Uterus (tissue), 4 donors: ENCODE results near the gene CAMK1D. TPM values are rescaled to one million over a fixed set of nuclear protein-coding genes. Genes with fewer than 3 reads are reported as not detected.

Experiments used
- DNase-seq, 2 donors: peaks; one replicate each; pipeline ENCODE4 v3.0.0-alpha.2; 2019 to 2020
- H3K27ac ChIP-seq, 2 donors: fragments of 200-600 bp; sonication (generic); 1 replicate in 1 of 2; 2 replicates in 1 of 2; pipeline ENCODE4 v1.5.1; 2016 to 2018
- H3K27me3 ChIP-seq, 2 donors: fragments of 200-600 bp; sonication (generic); one replicate each; pipeline ENCODE4 v1.5.1; 2018 to 2019; ENCODE audit warnings: control low read depth in 1 of 2
- H3K36me3 ChIP-seq, 2 donors: fragments of 200-600 bp; sonication (generic); one replicate each; pipeline ENCODE4 v1.5.1; 2019; ENCODE audit warnings: control low read depth in 1 of 2
- H3K4me1 ChIP-seq, 2 donors: fragments of 200-600 bp; sonication (generic); one replicate each; pipeline ENCODE4 v1.5.1; 2018 to 2019; ENCODE audit warnings: control low read depth in 1 of 2
- H3K4me3 ChIP-seq, 2 donors: fragments of 200-600 bp; sonication (generic); 1 replicate in 1 of 2; 2 replicates in 1 of 2; pipeline ENCODE4 v1.5.1; 2018 to 2019; ENCODE audit warnings: mild to moderate bottlenecking in 1 of 2
- H3K9me3 ChIP-seq, 2 donors: fragments of 200-600 bp; sonication (generic); one replicate each; pipeline ENCODE4 v1.5.1; 2019; ENCODE audit warnings: control low read depth in 1 of 2
- CTCF ChIP-seq, 4 experiments: fragments of 200-600 bp in 2 of 4; fragments of 450-650 bp in 2 of 4; sonication (generic) in 2 of 4; IDR thresholded peaks; one replicate each; pipeline ENCODE4 v1.5.1; 2016 to 2019; ENCODE audit warnings: antibody characterized with exemption in 4 of 4, mild to moderate bottlenecking in 2 of 4, moderate library complexity in 1 of 4
- POLR2A ChIP-seq, 2 donors: fragments of 450-650 bp; IDR thresholded peaks; one replicate each; pipeline ENCODE4 v1.6.1; 2016; ENCODE audit warnings: antibody characterized with exemption in 2 of 2, mild to moderate bottlenecking in 1 of 2, moderate library complexity in 1 of 2
- intact Hi-C: fragments of 100-400 bp; cut with DNase I; formaldehyde crosslinking; loops from one replicate; pipeline ENCODE4 v1.15.1; 2023; ENCODE audit warnings: low total_unique reads
- total RNA-seq, 4 donors: library from RNA; depleted of rRNA in 3 of 4; stranded (reverse); fragments of >200 nt in 3 of 4; gene quantifications; one replicate each; pipeline versions ENCODE4 v1.1.0 to v1.2.4, GENCODE V29; 2014 to 2023
- donor health status: DM: yes; HTN: yes; CAD: no.

The CAMK1D gene
- total RNA-seq, 4 donors from 2014 or later, result 3.5 to 48.4 (median 10.8) TPM

GRCh38 chr10:12504628-12505027 lies 155.3 kb downstream of the CAMK1D start:
- H3K4me3 ChIP-seq, result no peak overlapping the region
- H3K36me3 ChIP-seq, result no peaks in the 10 kb centered on the region
- no peaks in the 10 kb centered on the region for H3K4me1 ChIP-seq
- H3K27ac ChIP-seq, result no peak overlapping the region
- no peaks in the 10 kb centered on the region for H3K27me3 ChIP-seq
- H3K9me3 ChIP-seq, result no peaks in the 10 kb centered on the region
- DNase-seq, result no peak
- intact Hi-C loops, result no loop called here
- TF ChIP-seq CTCF (IDR thresholded peaks at IDR 0.05) (no peak), POLR2A (IDR thresholded peaks at IDR 0.05) (no peak)

GRCh38 chr10:12505683-12506082 lies 156.3 kb downstream of the CAMK1D start:
- TF ChIP-seq POLR2A (IDR thresholded peaks at IDR 0.05) (no peak), CTCF (IDR thresholded peaks at IDR 0.05) (no peak)
- intact Hi-C loops, result no loop called here
- Histone ChIP-seq H3K36me3 (no peaks in the 10 kb centered on the region), H3K4me3 (no peak overlapping the region), H3K4me1 (no peaks in the 10 kb centered on the region), H3K27ac (no peak overlapping the region), H3K27me3 (no peaks in the 10 kb centered on the region), H3K9me3 (no peaks in the 10 kb centered on the region)
- no peak for DNase-seq

GRCh38 chr10:12507165-12507850 lies 158.0 kb downstream of the CAMK1D start:
- Histone ChIP-seq H3K9me3 (no peaks in the 10 kb centered on the region), H3K4me3 (no peak overlapping the region), H3K27me3 (no peaks in the 10 kb centered on the region), H3K4me1 (no peaks in the 10 kb centered on the region), H3K36me3 (no peaks in the 10 kb centered on the region), H3K27ac (no peak overlapping the region)
- DNase-seq, result no peak
- intact Hi-C loops, result no loop called here
- no peak for TF ChIP-seq POLR2A (IDR thresholded peaks at IDR 0.05)
- TF ChIP-seq CTCF (IDR thresholded peaks at IDR 0.05), result no peak

GRCh38 chr10:12508165-12508564 lies 158.8 kb downstream of the CAMK1D start:
- intact Hi-C loops, result no loop called here
- H3K27ac ChIP-seq, result no peak overlapping the region
- no peaks in the 10 kb centered on the region for H3K36me3 ChIP-seq
- no peaks in the 10 kb centered on the region for H3K9me3 ChIP-seq
- no peak for DNase-seq
- no peaks in the 10 kb centered on the region for H3K4me1 ChIP-seq
- no peak overlapping the region for H3K4me3 ChIP-seq
- TF ChIP-seq POLR2A (IDR thresholded peaks at IDR 0.05) (no peak), CTCF (IDR thresholded peaks at IDR 0.05) (no peak)
- H3K27me3 ChIP-seq, result no peaks in the 10 kb centered on the region

- Histone ChIP-seq H3K9me3 (no peaks in the 10 kb centered on the region), H3K4me3 (no peak overlapping the region), H3K36me3 (no peaks in the 10 kb centered on the region), H3K4me1 (no peaks in the 10 kb centered on the region), H3K27me3 (no peaks in the 10 kb centered on the region), H3K27ac (no peak overlapping the region)
- no peak for TF ChIP-seq POLR2A (IDR thresholded peaks at IDR 0.05)
- no peak for TF ChIP-seq CTCF (IDR thresholded peaks at IDR 0.05)
- intact Hi-C loops, result no loop called here
- no peak for DNase-seq
These were observed 159.9 kb downstream of the CAMK1D start for GRCh38 chr10:12509016-12509793.
